HEK293T (cell line): ENCODE data around the gene NEK5.

Experiments used
- CTBP1 ChIP-seq: fragments of 450-650 bp; IDR thresholded peaks from 2 replicates; pipeline ENCODE4 v1.6.1; 2016; ENCODE audit warnings: borderline replicate concordance
- ELF4 ChIP-seq: fragments of 450-650 bp; IDR thresholded peaks from 2 replicates; pipeline ENCODE4 v1.6.1; 2017; ENCODE audit warnings: antibody characterized with exemption
- FOXA1 ChIP-seq: fragments of 450-650 bp; IDR thresholded peaks from 2 replicates; pipeline ENCODE4 v1.6.1; 2016; ENCODE audit warnings: mild to moderate bottlenecking
- FOXM1 ChIP-seq: fragments of 450-650 bp; IDR thresholded peaks from 2 replicates; pipeline ENCODE4 v1.6.1; 2017; ENCODE audit warnings: mild to moderate bottlenecking, borderline replicate concordance
- HDGF ChIP-seq: fragments of 450-650 bp; IDR thresholded peaks from 2 replicates; pipeline ENCODE4 v1.6.1; 2017; ENCODE audit warnings: antibody characterized with exemption, borderline replicate concordance
- SP1 ChIP-seq: fragments of 450-650 bp; IDR thresholded peaks from 2 replicates; pipeline ENCODE4 v1.6.1; 2017
- SUZ12 ChIP-seq: fragments of 450-650 bp; IDR thresholded peaks from 2 replicates; pipeline ENCODE4 v1.6.1; 2016; ENCODE audit warnings: mild to moderate bottlenecking
- TARDBP ChIP-seq: fragments of 450-650 bp; IDR thresholded peaks from 2 replicates; pipeline ENCODE4 v1.6.1; 2016
- ZNF384 ChIP-seq: fragments of 450-650 bp; IDR thresholded peaks from 2 replicates; pipeline ENCODE4 v1.6.1; 2016

- TF ChIP-seq FOXM1 (no peak), HDGF (no peak), ZNF384 (no peak), SUZ12 (no peak), FOXA1 (no peak), ELF4 (no peak), SP1 (no peak), TARDBP (no peak), CTBP1 (no peak)
Measured at GRCh38 chr13:52048516-52048915, 80.4 kb downstream of the NEK5 start.
